GM18520 (cell line): ENCODE measurements around the gene RAPGEF4.
"Not testable (repeated sequence)": the region's sequence is repeated elsewhere in the genome, so short reads cannot be mapped to it uniquely, and the experiment has no call there.

Source experiments
- ATAC-seq: cut with Tn5 transposase; IDR thresholded peaks from one replicate; pipeline ENCODE4 v1.9.1; 2021; ENCODE audit not compliant: unreplicated experiment

Gene RAPGEF4

GRCh38 chr2:172770887-172771286, 35.2 kb downstream of the RAPGEF4 start:
- ATAC-seq = no peak

- ATAC-seq = no peak
These were observed 37.0 kb downstream of the RAPGEF4 start for GRCh38 chr2:172772633-172773032.

DNA sequence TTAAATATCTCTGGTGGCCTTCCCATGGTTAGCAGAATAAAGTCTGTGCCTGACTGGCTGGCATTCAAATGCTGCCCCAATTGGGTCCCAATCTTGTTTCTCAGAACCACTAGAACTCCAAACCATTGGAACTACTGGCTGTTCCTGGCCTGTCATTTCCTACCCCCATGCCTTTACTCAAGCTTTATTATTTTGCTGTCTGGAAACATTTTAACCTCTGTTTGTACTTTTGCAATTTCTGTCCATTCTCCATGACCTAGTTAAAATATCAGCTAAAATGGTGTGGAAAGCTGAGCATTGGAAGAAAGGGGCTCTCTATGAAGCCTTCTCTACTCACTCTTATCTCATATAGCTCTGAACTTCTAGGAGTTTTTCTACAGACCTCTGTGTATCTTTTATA, 38.7 kb downstream of the RAPGEF4 start:
- ATAC-seq = no peak

DNA sequence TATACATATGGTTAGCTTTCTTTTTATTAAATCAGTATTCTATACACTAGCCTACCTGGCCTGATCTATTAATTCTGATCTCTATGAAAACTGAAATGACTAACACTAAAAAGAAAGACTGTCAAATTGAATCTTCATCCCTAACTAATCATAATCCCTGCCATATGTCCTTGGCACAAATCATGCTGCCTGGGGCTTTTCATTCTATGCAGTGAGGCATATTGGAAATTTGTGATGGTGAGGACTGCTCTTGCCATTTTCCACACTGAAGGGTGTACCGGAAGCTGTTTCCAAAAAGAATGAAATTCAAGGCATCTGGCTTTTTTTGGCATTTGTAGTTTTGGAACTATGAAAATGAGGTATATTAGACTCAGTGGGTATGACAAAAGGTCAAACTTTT, 39.7 kb downstream of the RAPGEF4 start:
- no peak for ATAC-seq

DNA sequence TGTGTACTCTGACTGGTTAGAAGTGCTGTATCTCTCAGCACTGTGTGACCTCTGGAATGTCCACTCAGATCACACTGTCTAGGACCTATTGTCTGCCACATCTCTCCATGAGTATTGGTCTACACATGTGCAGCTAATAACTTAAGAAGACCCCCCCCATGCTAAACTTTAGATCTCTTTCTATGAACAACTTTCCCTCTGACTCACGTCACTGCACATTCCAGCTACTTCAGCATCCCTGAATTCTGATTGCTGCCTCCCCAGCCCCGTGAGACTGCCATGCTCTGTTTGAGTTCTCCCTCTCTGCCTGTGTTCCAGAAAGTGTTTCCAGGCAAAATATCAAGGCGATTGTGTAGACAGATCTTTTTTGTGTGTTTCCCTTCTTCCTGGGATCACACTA, 41.8 kb downstream of the RAPGEF4 start:
- no peak for ATAC-seq

GRCh38 chr2:172782506-172783164, 47.0 kb downstream of the RAPGEF4 start:
- ATAC-seq = no peak

DNA sequence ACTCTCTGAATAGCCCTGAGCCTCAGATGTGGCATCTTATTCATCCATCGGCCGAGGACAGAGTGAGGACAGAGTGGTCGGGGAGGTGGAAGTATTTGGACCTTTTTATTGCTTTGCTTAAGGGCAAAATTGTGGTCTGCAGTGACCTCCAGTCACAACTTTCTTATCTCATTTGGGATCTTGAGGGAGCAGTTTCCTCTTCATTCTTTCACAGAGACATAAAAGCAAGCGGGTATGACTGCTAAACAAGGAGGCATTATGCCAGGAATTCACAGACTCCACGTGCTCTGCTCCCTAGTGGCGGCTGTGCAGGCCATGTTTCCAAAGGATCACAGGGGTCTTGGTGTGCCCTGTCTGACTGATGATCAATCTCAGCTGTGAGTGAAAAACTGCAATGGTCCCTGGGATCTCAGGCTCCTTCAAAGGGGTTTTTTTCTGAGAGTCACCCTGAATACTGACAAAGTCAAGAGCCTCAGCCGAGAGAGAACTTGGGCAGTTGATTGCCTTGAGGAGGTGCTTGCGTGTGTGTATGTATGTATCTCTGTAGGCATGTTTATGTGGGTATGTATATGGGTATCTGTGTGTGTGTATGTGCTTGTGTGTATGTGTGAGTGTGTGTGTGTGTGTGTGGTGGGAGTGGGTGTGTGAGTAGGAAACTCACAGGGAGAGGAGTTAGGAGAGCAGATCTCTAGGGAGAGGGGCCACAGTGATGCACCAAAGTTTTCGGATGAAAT, 47.7 kb downstream of the RAPGEF4 start:
- ATAC-seq = no peak

DNA sequence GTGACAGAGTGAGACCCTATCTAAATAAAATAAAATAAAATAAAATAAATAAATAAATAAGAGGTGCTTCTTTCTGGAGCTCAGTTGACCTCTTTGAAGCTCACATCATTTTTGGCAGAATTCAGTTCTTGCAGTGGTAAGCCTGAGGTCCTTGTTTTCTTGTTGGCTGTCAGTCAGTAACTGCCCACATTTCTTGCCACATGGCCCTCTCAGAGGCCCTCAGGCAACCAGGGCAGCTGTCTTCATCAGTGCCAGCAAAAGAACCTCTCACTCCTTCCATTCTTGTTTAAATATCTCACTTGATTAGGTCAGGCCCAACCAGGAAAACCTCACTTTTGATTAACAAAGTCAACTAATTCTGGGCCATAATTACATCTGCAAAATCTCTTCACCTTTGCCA, 53.2 kb downstream of the RAPGEF4 start:
- no peak for ATAC-seq

- no peak for ATAC-seq
These were observed 54.8 kb downstream of the RAPGEF4 start for GRCh38 chr2:172790404-172790803.

GRCh38 chr2:172791953-172792352, 56.3 kb downstream of the RAPGEF4 start:
- ATAC-seq = no peak

- no peak for ATAC-seq
These were observed 57.1 kb downstream of the RAPGEF4 start for GRCh38 chr2:172792711-172793110.

GRCh38 chr2:172803308-172803707, 67.7 kb downstream of the RAPGEF4 start:
- ATAC-seq = not testable (repeated sequence)

DNA sequence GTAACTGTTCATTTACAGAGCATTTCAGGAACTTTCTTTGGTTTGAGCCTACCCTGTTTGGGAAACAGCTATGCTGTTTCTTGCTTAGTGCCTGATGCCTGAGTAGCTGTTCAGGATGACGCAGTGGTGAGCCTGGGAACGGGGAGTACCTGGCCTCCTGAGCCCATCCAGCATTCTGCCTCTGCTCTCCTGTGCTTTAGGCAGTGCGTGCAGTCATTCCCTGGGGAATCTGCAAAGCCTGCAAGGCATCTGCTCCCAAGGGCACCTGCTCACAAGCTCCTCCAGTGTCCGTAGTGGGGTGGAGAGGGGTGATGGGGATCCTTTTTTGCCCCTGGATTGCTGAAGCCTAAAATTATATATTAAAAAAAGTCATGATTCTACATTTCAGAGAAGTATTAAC, 68.8 kb downstream of the RAPGEF4 start:
- no peak for ATAC-seq

DNA sequence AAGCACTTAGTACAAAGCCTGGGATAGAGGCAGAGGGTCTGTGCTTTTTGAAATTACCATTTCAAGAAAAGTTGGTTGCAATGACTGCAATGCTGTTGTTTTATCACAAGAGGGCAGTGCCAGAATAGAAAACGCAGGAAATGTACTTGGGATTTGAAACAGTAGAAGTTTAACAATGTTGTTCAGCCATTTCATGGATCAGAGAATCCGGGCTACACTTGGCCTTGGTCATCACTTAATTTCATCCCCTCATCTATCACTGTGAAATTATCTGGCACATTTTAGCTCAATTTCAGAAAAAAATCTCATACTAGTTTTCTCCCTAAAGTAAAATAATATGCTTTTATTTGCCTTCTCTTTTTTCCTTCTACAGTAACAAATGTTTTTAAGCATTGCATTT, 70.8 kb downstream of the RAPGEF4 start:
- ATAC-seq = no peak

DNA sequence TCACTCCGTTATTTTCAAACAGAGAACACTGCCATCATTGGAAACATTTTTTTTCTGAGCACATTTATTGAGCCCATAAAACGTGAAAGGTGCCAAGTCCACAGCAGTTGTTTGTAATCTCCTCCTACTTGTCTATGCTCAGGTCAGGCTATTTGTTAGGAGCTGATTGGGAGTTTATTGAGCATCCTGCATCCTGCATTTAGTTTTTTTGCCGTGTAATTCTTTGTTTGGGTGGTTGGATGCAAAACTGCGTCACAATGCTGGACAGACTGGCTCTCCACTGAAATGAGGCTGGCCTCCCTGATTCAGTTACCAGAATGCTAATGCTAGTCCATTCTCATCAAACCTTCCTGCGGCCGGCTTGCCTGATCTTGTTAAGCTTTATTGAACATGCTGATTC, 71.4 kb downstream of the RAPGEF4 start:
- no peak for ATAC-seq

DNA sequence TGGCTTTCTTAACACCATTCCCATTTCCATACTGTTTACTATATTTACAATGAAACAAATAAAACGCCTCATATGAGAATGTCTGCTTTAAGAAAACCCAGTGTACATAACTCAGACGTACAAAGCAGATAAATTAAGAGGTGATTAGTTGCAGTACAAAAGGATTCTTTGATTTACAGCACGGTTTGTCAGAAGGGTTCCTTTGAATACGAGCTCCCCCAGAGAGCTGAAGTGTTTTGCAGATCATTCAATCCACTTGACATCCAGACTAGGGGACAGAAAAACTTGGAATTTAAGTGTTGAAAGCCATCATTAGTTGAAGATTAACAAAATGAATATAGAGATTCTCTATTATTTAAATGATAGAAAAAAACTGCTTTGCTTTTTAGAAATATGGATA, 72.5 kb downstream of the RAPGEF4 start:
- ATAC-seq = no peak

DNA sequence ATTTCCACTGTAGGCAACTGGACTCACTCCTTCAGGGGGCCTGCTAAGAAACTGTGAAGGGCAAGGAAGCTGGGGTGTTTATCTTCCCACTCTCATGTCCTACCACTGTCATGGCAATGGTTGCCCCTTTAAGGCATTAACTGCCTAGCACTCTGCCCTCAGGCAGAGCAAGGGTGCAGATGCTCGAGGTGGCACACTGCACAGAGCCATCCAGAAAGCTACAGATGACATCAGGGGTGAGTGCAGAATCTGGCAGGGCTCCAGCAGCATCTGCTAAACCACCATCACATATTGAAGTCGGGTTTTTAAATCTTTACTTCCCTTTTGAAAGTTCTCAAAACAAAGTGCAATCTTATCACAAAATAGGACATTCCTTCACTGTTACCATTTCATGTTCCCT, 75.4 kb downstream of the RAPGEF4 start:
- ATAC-seq = no peak

DNA sequence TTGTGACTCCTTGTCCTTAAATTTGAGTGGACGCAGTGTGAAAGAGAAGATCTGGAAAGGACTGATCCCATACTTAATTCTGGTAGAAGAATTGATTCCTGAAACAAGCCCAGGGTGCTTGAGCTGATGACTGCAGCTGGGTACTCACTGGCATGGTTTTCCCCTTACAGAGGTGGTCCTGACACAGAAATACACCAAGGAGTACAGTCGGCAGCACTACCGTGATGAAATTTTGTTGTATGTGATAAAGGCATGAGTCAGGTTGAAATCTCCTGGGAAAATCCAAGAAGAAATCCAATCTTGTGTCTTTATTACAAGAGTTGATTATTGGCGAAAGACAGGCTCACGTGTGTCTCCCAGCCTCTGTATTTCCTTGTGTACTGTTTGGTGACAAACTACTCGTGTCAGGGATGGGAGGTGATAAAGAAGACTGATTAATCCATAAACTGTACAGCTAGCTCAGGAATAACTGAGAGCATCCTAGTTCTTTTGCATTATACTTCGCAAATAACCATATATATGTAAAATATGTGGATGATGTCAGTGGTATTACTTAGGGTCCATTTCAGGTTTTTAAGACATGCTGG, 76.6 kb downstream of the RAPGEF4 start:
- ATAC-seq = no peak

DNA sequence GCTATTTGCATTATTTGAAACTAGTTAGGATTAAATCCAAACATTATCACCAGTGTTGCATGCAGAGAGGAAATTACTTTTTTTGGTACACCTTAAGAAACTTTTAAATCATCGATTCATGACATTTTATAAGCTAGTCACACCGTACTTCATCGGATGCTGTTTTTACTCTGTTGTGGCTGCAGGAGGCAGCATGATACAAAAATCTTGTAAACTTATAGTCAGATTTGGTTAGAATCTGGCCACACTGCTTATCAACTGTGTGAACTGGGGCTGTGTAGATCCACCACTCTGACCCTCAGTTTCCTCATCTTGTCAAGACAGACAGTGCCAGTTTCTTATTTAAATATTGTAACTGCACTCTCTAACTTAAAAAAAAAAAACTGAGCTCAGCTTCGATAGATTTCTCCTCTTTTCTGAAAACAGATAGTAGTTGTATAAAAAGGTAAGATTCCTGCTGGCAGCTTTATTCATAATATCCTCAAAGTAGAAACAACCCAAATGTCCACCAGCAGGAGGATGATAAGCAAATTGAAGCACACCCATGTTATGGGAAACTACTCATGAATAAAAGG, 77.8 kb downstream of the RAPGEF4 start:
- no peak for ATAC-seq

- no peak for ATAC-seq
These were observed 81.8 kb downstream of the RAPGEF4 start for GRCh38 chr2:172817411-172817810.

DNA sequence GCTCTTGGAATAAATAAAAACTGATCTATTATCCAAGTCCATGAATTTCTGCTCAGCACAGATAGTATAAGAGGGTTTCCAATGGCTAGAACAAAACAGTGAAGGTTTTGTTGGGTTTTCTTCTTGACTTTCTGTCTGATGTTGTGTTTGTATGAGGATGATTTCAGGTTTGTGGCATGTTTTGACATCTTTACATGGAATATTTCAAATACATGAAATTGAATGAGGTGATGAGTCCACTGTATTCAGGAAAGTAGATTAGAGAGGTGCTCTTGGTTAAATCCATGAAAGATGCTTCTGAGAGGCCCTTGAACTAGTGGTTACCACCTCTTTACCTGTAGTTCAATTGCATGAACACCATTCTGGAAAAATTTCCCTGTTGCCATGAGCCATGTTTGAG, 84.3 kb downstream of the RAPGEF4 start:
- ATAC-seq = no peak
